Thymus (tissue), 11 donors: ENCODE results near the gene GSTA4. TPM values are rescaled to one million over a fixed set of nuclear protein-coding genes. Genes with fewer than 3 reads are reported as not detected.

Experiments
- DNase-seq, 9 donors: peaks; one replicate each; pipeline ENCODE4 v3.0.0-alpha.2; 2013; ENCODE audit warnings: low spot score in 9 of 9, low read depth in 6 of 9, missing footprints in 1 of 9
- H3K27ac ChIP-seq, 2 donors: one replicate each; pipeline ENCODE4 v1.5.1; 2013; ENCODE audit warnings: control low read depth in 1 of 2, low read depth in 1 of 2, low read length in 1 of 2, mild to moderate bottlenecking in 1 of 2, moderate library complexity in 1 of 2
- H3K27me3 ChIP-seq, 2 donors: one replicate each; pipeline ENCODE4 v1.5.1; 2013; ENCODE audit warnings: low read length in 1 of 2; ENCODE audit not compliant: control insufficient read depth in 2 of 2, insufficient read depth in 1 of 2
- H3K36me3 ChIP-seq, 2 donors: one replicate each; pipeline ENCODE4 v1.5.1; 2013; ENCODE audit warnings: low read length in 1 of 2, mild to moderate bottlenecking in 1 of 2, moderate library complexity in 1 of 2; ENCODE audit not compliant: control insufficient read depth in 2 of 2, insufficient read depth in 2 of 2
- H3K4me1 ChIP-seq, 2 donors: one replicate each; pipeline ENCODE4 v1.5.1; 2013; ENCODE audit warnings: low read length in 2 of 2; ENCODE audit not compliant: control insufficient read depth in 2 of 2, insufficient read depth in 2 of 2
- H3K4me3 ChIP-seq, 2 donors: one replicate each; pipeline ENCODE4 v1.5.1; 2013; ENCODE audit warnings: low read length in 2 of 2, control low read depth in 1 of 2, mild to moderate bottlenecking in 1 of 2
- H3K9me3 ChIP-seq, 2 donors: one replicate each; pipeline ENCODE4 v1.5.1; 2013; ENCODE audit warnings: low read length in 1 of 2, mild to moderate bottlenecking in 1 of 2; ENCODE audit not compliant: control insufficient read depth in 2 of 2, insufficient read depth in 1 of 2
- WGBS: extraction: QIAGEN DNeasy Blood & Tissue Kit; methylation state at CpG from one replicate; pipeline ENCODE4 v1.1.7; 2013; 5-methylcytosine and 5-hydroxymethylcytosine counted together
- polyA plus RNA-seq: library from polyadenylated mRNA; stranded (reverse); fragments of 200-250 nt; gene quantifications from one replicate; pipeline ENCODE4 v1.2.3, GENCODE V29; 2013
- total RNA-seq: library from RNA; stranded (reverse); fragments of 120-200 nt; gene quantifications from one replicate; pipeline ENCODE4 v1.2.4, GENCODE V29; 2013
- donor health status: healthy.

GSTA4 gene
- total and polyA plus RNA-seq, 2 donors, result 11.5 to 29.3 TPM

GRCh38 chr6:53023323-53023722 lies 28.2 kb upstream of the GSTA4 start:
- Histone ChIP-seq H3K4me1 (no peaks in the 10 kb centered on the region), H3K36me3 (peaks cover 9% of the 10 kb centered on the region in 2 donors), H3K27me3 (no peaks in the 10 kb centered on the region), H3K4me3 (no peak overlapping the region), H3K27ac (no peak overlapping the region), H3K9me3 (no peaks in the 10 kb centered on the region)
- WGBS, result 98% methylated on average over 1 of the region's 1 CpG
- DNase-seq, result no peak

- H3K9me3 ChIP-seq, result no peaks in the 10 kb centered on the region
- H3K36me3 ChIP-seq, result peaks cover 16 to 20% of the 10 kb centered on the region in 2 donors
- DNase-seq, result no peak
- 50% methylated on average over 3 of the region's 3 CpGs for WGBS
- H3K27ac ChIP-seq, result no peak overlapping the region
- no peak overlapping the region for H3K4me3 ChIP-seq
- no peaks in the 10 kb centered on the region for H3K27me3 ChIP-seq
- H3K4me1 ChIP-seq, result no peaks in the 10 kb centered on the region
Observed at GRCh38 chr6:53020005-53020744, 25.1 kb upstream of the GSTA4 start.

DNA sequence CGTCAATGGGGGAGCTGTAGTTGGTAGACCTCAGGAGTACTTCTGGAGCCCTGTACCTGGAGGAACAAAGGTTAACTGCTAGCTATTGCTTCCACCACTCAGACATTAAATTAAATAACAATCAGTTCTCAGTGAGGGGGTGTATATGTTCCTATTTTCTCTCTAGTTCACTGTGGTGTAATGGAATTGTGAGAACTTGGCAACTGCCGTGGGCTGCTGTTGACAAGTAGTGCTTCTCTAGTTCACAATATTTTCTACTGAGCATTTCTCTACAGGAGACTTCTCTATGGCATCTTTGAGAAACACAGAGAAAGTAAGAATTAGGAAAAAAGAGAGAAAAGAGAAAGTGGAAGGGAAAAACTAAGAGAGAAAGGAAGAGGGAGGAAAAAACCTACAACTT lies 23.4 kb upstream of the GSTA4 start:
- Histone ChIP-seq H3K27me3 (no peaks in the 10 kb centered on the region), H3K27ac (no peak overlapping the region), H3K4me1 (no peaks in the 10 kb centered on the region), H3K36me3 (peaks cover 17 to 27% of the 10 kb centered on the region in 2 donors), H3K4me3 (no peak overlapping the region), H3K9me3 (no peaks in the 10 kb centered on the region)
- WGBS, result 98% methylated on average over 2 of the region's 2 CpGs
- DNase-seq, result no peak

DNA sequence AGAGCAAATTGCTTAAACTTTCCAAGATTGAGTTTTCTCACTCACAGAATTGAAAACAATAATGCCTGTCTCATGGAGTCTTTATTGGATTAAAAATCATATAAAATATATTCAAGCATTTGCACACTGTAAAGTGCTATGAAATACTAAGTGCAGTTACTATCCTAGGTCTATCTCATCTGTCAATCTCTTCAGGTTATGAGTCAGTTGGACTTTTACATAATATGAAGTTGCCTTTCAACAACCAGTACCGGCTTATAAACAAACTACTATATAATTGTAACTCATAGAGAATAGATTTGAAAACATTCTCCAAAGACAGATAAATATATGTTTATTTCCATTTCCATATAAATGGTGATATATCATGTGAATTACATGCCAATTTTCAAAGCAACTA lies 20.4 kb upstream of the GSTA4 start:
- Histone ChIP-seq H3K4me1 (no peaks in the 10 kb centered on the region), H3K4me3 (no peak overlapping the region), H3K9me3 (no peaks in the 10 kb centered on the region), H3K27me3 (no peaks in the 10 kb centered on the region), H3K36me3 (peaks cover 37 to 55% of the 10 kb centered on the region in 2 donors), H3K27ac (no peak overlapping the region)
- no peak for DNase-seq
- WGBS, result 96% methylated on average over 1 of the region's 1 CpG

DNA sequence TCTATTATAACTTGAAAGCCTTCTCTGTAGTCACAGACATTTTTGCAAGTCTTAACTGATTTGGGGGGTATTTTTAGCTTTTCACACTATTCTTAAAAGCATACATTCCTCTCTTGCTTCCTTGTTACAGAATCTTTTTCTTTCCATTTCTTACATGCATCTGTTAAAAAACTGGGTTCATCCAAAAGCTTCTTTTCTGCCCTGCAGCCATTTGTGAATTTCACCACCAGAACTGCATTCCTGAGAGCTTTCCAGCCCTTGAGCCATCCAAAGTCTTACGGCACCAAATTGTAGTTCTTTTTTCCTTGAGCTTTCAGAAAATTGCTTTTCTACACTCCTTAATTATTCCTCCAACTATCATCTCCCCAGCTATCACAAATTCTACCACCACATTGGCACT lies 19.7 kb upstream of the GSTA4 start:
- Histone ChIP-seq H3K4me3 (no peak overlapping the region), H3K27me3 (no peaks in the 10 kb centered on the region), H3K36me3 (peaks cover 44 to 62% of the 10 kb centered on the region in 2 donors), H3K9me3 (no peaks in the 10 kb centered on the region), H3K27ac (no peak overlapping the region), H3K4me1 (no peaks in the 10 kb centered on the region)
- DNase-seq, result no peak
- WGBS, result 99% methylated on average over 1 of the region's 1 CpG

- peaks cover 50 to 68% of the 10 kb centered on the region in 2 donors for H3K36me3 ChIP-seq
- H3K4me1 ChIP-seq, result no peaks in the 10 kb centered on the region
- no peak for DNase-seq
- H3K27ac ChIP-seq, result peak overlapping the region in 1 of 2 donors; percentile 56
- H3K27me3 ChIP-seq, result no peaks in the 10 kb centered on the region
- H3K9me3 ChIP-seq, result no peaks in the 10 kb centered on the region
- H3K4me3 ChIP-seq, result no peak overlapping the region
Observed at GRCh38 chr6:53014063-53014462, 19.0 kb upstream of the GSTA4 start.

GRCh38 chr6:53011979-53012378 lies 16.9 kb upstream of the GSTA4 start:
- Histone ChIP-seq H3K27me3 (no peaks in the 10 kb centered on the region), H3K9me3 (no peaks in the 10 kb centered on the region), H3K4me1 (no peaks in the 10 kb centered on the region), H3K36me3 (peaks cover 44 to 64% of the 10 kb centered on the region in 2 donors), H3K4me3 (no peak overlapping the region), H3K27ac (no peak overlapping the region)
- WGBS, result 95% methylated on average over 1 of the region's 1 CpG
- DNase-seq, result no peak

GRCh38 chr6:53010504-53010903 lies 15.4 kb upstream of the GSTA4 start:
- H3K27me3 ChIP-seq, result no peaks in the 10 kb centered on the region
- DNase-seq, result no peak
- H3K27ac ChIP-seq, result no peak overlapping the region
- WGBS, result 93% methylated on average over 1 of the region's 1 CpG
- no peaks in the 10 kb centered on the region for H3K4me1 ChIP-seq
- H3K4me3 ChIP-seq, result no peak overlapping the region
- no peaks in the 10 kb centered on the region for H3K9me3 ChIP-seq
- peaks cover 49 to 71% of the 10 kb centered on the region in 2 donors for H3K36me3 ChIP-seq

DNA sequence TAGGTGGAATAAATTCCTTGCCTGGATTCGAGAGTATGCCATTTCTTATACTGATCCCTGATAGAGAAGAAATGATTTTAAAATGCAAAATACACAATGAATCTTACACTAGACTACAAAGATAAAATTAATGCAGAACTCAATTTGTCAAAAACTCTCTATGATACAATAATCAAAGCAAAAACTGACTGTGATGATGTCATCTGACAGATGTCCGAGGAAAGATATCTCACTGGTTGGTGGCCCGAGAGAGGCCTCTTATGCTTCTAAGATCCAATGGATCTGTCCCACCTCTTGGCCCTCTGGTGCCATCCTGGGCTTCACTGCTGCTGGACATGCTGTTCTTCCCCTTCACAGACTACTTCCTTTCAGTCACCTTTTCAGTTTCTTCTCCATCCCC lies 14.4 kb upstream of the GSTA4 start:
- no peak for DNase-seq
- H3K36me3 ChIP-seq, result peaks cover 54 to 75% of the 10 kb centered on the region in 2 donors
- WGBS, result 97% methylated on average over 3 of the region's 3 CpGs

More for the DNA sequence above, 14.4 kb upstream of the GSTA4 start:
- Histone ChIP-seq H3K27ac (no peak overlapping the region), H3K27me3 (no peaks in the 10 kb centered on the region), H3K4me1 (no peaks in the 10 kb centered on the region), H3K9me3 (no peaks in the 10 kb centered on the region), H3K4me3 (no peak overlapping the region)
